ENCODE data around the gene ARHGDIA.

Gene ARHGDIA

GRCh38 chr17:81902023-81902652 lies 31.0 kb upstream of the ARHGDIA start, which contains the start of gene NPB:
Gene NPB, plus strand, starts transcription at chr17:81902238. Its CDS starts 40 bp downstream, at chr17:81902278.
- Mint-ChIP-seq H3K27me3 (ENCODE audit: low read depth) (peaks cover 6% of the 10 kb centered on the region), H3K4me3 (no peak within 1 kb of the TSS), H3K9me3 (no peaks in the 10 kb centered on the region), H3K27ac (no peak within 1 kb of the TSS), H3K36me3 (ENCODE audit: low read depth) (peaks cover 22% of the 10 kb centered on the region), H3K4me1 (ENCODE audit: low read depth) (peaks cover 2% of the 10 kb centered on the region)
- no peak for DNase-seq (ENCODE audit: low spot score)

DNA sequence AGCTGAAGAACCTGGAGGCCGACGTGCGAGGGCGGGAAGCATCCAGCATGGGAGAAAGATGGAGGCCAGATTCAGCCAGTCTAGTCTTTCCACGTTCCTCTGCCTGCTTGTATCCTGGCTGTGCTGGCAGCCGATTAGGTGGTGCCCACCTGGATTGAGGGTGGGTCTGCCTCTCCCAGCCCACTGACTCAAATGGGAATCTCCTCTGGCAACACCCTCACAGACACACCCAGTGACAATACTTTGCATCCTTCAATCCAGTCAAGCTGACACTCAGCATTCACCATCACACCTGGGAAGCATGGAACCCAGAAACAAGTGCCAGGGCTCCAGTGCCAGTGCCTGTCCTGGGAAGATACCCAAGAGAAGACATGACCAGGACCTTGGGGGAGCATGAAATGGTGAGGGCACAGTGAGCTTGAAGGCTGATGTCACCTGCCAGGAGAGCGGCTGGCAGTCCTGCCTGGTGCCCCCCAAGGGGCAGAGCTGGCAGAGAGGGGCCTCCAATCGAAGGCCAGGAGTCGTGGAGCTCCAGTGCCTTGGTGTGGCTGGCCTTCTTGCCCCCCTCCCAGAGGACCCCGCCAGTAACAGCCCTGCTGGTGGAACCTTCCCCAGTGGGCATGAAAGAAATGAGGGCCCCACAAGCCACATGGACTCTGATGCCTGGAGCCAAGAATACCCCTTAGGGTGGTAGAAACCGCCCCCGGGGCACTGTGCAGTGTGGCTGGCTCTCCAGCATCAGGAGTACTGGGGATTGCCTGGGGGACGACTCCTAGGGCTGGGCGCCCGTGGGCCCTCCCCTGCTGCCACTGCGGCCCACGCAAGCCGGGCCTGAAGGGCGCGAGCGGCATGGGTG lies 30.3 kb upstream of the ARHGDIA start:
- H3K27ac Mint-ChIP-seq, result no peak overlapping the region
- H3K9me3 Mint-ChIP-seq, result no peaks in the 10 kb centered on the region
- H3K4me1 Mint-ChIP-seq (ENCODE audit: low read depth), result peaks cover 2% of the 10 kb centered on the region
- H3K36me3 Mint-ChIP-seq (ENCODE audit: low read depth), result peaks cover 17% of the 10 kb centered on the region
- no peak for DNase-seq (ENCODE audit: low spot score)
- H3K4me3 Mint-ChIP-seq, result peak overlapping the region; percentile 32
- H3K27me3 Mint-ChIP-seq (ENCODE audit: low read depth), result peaks cover 6% of the 10 kb centered on the region

DNA sequence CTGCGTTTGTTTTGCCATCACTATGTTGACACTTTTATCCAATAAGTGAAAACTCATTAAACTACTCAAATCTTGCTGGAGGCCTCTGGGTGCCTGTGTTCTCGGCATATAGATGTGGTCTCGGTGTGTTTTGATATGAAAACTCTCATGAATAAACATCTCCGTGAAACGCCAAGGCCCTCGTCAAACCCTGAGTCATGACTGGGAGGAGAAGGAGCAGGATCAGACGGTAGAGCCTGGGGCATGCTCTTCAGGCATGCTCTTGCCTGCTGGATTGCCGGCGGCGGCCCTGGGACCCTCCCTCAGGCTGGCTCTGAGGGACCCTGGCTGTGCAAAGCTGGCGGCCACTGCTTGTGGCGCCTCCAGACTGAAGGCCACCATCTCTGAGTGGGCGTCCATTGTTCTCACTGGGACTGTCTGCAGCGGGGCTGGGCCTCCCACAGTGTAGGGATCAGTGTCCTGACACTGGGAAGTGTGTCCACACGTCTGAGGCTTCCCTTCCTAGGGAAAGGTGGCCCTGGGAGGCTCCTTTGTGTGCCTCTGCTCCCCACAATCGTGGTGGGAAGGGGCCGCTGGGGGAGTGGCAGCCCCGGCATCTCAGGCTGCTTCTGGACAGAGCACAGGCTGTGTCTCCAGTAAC lies 29.2 kb upstream of the ARHGDIA start:
- peaks cover 6% of the 10 kb centered on the region for H3K27me3 Mint-ChIP-seq (ENCODE audit: low read depth)
- DNase-seq (ENCODE audit: low spot score), result no peak
- peaks cover 2% of the 10 kb centered on the region for H3K4me1 Mint-ChIP-seq (ENCODE audit: low read depth)
- no peak overlapping the region for H3K4me3 Mint-ChIP-seq
- H3K9me3 Mint-ChIP-seq, result no peaks in the 10 kb centered on the region
- H3K36me3 Mint-ChIP-seq (ENCODE audit: low read depth), result peaks cover 21% of the 10 kb centered on the region
- no peak overlapping the region for H3K27ac Mint-ChIP-seq

DNA sequence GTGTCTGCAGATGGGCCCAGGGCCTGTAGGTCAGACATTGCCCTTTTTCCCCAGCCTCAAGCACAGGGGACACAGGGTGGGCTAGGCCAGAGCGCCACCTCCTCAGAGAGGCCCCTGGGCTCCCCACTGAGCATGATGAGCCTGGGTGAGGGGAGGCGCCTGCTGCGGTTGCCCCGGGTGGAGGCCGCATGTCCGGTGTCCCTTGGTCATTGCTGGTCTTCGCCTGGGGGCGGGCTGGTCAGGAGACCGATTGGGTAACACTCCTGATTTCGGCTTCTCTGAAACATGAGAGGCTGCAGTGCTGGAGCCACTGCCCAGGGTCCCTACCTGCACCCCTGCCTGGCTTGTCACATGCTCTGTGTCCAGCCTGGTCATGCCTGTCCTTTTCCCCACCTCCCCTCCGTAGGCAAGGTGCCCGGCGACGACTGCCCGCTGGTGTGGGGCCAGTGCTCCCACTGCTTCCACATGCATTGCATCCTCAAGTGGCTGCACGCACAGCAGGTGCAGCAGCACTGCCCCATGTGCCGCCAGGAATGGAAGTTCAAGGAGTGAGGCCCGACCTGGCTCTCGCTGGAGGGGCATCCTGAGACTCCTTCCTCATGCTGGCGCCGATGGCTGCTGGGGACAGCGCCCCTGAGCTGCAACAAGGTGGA lies 28.5 kb upstream of the ARHGDIA start:
- H3K9me3 Mint-ChIP-seq, result no peaks in the 10 kb centered on the region
- H3K27ac Mint-ChIP-seq, result no peak overlapping the region
- peaks cover 2% of the 10 kb centered on the region for H3K4me1 Mint-ChIP-seq (ENCODE audit: low read depth)
- H3K4me3 Mint-ChIP-seq, result no peak overlapping the region
- H3K36me3 Mint-ChIP-seq (ENCODE audit: low read depth), result peaks cover 22% of the 10 kb centered on the region
- peaks cover 6% of the 10 kb centered on the region for H3K27me3 Mint-ChIP-seq (ENCODE audit: low read depth)
- DNase-seq (ENCODE audit: low spot score), result no peak

GRCh38 chr17:81898885-81899284 lies 27.7 kb upstream of the ARHGDIA start:
- Mint-ChIP-seq H3K27ac (no peak overlapping the region), H3K9me3 (no peaks in the 10 kb centered on the region), H3K27me3 (ENCODE audit: low read depth) (peaks cover 6% of the 10 kb centered on the region), H3K4me1 (ENCODE audit: low read depth) (peaks cover 2% of the 10 kb centered on the region), H3K36me3 (ENCODE audit: low read depth) (peaks cover 22% of the 10 kb centered on the region), H3K4me3 (no peak overlapping the region)
- DNase-seq (ENCODE audit: low spot score), result no peak

DNA sequence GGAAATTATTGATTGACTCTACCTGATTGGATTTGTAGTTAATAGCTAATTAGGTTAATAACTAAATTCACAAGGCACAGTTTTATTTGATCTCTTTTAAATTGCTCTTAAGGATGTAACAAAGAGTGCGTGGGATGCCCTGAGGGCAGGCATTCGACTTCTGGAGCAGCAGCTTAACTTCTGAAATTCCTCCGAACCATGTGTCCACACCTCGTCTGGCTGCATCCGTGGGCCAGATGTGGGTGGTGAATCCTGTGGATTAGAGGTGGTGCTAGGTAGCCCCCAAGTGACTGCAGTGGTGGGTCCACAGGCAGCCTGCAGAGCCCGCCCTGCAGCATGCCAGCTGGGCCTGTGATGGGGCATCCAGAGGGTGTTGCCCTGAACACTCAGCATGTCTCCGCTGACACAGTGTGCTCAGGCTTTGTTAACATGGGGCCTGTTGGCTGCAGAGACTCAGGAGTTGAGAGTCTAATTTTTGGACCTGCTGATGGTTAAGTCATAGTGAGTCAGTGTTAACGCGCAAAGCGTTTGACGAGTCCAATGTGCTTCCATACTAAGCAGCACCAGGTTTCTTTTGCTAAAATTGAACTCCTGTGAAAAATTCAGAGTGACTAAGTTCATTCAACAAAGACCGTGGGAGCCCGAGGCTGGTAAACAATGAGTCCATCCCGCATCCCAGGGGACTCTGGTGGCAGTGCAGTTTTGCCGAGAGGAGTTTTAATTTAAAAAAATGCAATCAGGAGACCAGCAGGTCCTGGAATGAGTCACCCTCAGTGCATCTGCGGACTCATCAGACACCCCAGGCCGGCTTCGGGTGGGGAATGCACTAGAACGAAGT lies 27.1 kb upstream of the ARHGDIA start:
- DNase-seq (ENCODE audit: low spot score), result no peak
- H3K27ac Mint-ChIP-seq, result no peak overlapping the region
- peaks cover 2% of the 10 kb centered on the region for H3K4me1 Mint-ChIP-seq (ENCODE audit: low read depth)
- H3K4me3 Mint-ChIP-seq, result no peak overlapping the region
- peaks cover 18% of the 10 kb centered on the region for H3K36me3 Mint-ChIP-seq (ENCODE audit: low read depth)
- H3K9me3 Mint-ChIP-seq, result no peaks in the 10 kb centered on the region
- H3K27me3 Mint-ChIP-seq (ENCODE audit: low read depth), result peaks cover 6% of the 10 kb centered on the region

GRCh38 chr17:81895400-81895799 lies 24.3 kb upstream of the ARHGDIA start:
- no peak overlapping the region for H3K4me3 Mint-ChIP-seq
- H3K27me3 Mint-ChIP-seq (ENCODE audit: low read depth), result no peaks in the 10 kb centered on the region
- H3K9me3 Mint-ChIP-seq, result no peaks in the 10 kb centered on the region
- H3K36me3 Mint-ChIP-seq (ENCODE audit: low read depth), result peaks cover 15% of the 10 kb centered on the region
- no peak for DNase-seq (ENCODE audit: low spot score)
- peak overlapping the region; percentile 7 for H3K27ac Mint-ChIP-seq
- H3K4me1 Mint-ChIP-seq (ENCODE audit: low read depth), result peaks cover 2% of the 10 kb centered on the region

DNA sequence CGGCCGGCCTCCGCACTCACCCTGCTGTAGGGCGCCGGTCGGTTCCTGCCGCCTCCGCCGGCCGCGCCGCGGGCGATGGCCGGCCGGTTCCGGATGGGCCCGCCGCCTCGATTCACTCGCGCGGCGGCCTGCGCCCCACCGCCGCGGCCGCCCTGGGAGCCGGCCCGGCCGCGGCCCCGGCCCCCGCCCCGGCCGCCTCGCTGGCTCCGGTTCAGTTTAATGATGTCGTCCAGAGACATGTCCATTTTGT lies 20.1 kb upstream of the ARHGDIA start:
- peak overlapping the region; percentile 96 for H3K4me3 Mint-ChIP-seq
- H3K9me3 Mint-ChIP-seq, result no peaks in the 10 kb centered on the region
- H3K27ac Mint-ChIP-seq, result peak overlapping the region; percentile 99
- DNase-seq (ENCODE audit: low spot score), result no peak
- H3K36me3 Mint-ChIP-seq (ENCODE audit: low read depth), result peaks cover 42% of the 10 kb centered on the region
- no peaks in the 10 kb centered on the region for H3K27me3 Mint-ChIP-seq (ENCODE audit: low read depth)
- H3K4me1 Mint-ChIP-seq (ENCODE audit: low read depth), result peaks cover 5% of the 10 kb centered on the region

- peaks cover 47% of the 10 kb centered on the region for H3K36me3 Mint-ChIP-seq (ENCODE audit: low read depth)
- H3K4me3 Mint-ChIP-seq, result peak overlapping the region; percentile 90
Observed at GRCh38 chr17:81890447-81891302, 19.5 kb upstream of the ARHGDIA start.

DNA sequence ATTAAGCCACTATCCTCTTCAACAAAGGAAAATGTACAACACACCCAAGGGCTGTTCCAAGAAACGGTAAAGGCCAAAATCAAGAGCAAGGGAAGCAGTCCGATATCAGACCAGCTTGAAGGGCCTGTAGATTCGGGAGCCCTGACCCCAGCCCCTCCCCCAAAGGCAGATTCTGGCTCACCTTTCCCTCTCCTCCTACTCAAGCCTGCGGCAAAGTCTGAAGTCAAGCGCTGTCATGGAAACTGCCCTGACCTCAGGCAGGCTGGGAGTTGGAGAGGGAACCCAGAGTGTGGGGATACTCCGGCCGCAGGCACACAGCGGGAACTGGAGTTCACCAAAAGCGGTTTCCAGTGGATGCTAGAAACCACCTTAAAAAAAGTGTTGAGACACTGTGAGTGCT lies 18.5 kb upstream of the ARHGDIA start:
- DNase-seq (ENCODE audit: low spot score), result no peak
- Mint-ChIP-seq H3K4me1 (ENCODE audit: low read depth) (peaks cover 5% of the 10 kb centered on the region), H3K27me3 (ENCODE audit: low read depth) (no peaks in the 10 kb centered on the region), H3K4me3 (peak overlapping the region; percentile 90), H3K27ac (peak overlapping the region; percentile 95), H3K36me3 (ENCODE audit: low read depth) (peaks cover 52% of the 10 kb centered on the region), H3K9me3 (no peaks in the 10 kb centered on the region)

More at GRCh38 chr17:81890447-81891302, 19.5 kb upstream of the ARHGDIA start:
- H3K9me3 Mint-ChIP-seq, result no peaks in the 10 kb centered on the region
- DNase-seq (ENCODE audit: low spot score), result no peak
- H3K4me1 Mint-ChIP-seq (ENCODE audit: low read depth), result peaks cover 5% of the 10 kb centered on the region
- H3K27ac Mint-ChIP-seq, result peak overlapping the region; percentile 95
- no peaks in the 10 kb centered on the region for H3K27me3 Mint-ChIP-seq (ENCODE audit: low read depth)

DNA sequence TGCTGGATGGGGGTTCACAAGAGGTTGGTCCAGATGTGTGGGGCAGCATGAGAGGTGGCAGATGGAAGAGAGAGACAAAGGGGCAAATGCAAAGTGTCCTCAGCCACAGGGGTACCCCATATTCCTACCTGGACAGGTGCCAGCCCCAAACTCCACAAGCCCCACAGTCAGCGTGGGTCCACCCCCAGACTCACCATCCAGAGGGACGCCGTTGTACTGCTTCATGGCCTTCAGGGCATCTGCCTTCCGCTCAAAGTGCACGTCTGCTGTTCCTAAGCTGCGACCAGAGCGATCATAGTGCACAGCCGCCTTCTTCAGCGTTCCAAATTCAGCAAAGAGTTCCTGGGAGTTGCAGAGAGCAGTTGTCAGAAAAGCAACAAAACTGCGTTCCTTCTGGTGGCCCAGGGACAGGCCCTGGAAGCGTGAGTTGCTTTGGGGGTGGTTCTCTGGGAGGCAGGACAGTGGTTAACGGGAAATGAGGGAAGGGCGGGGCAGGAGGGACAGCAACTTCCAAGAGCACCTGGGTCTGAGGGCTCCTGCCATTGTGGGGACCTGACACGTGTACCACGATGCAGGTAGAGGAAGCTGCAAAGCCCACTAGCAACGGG lies 18.0 kb upstream of the ARHGDIA start:
- Mint-ChIP-seq H3K4me1 (ENCODE audit: low read depth) (peaks cover 5% of the 10 kb centered on the region), H3K9me3 (no peaks in the 10 kb centered on the region), H3K4me3 (peak overlapping the region; percentile 68), H3K36me3 (ENCODE audit: low read depth) (peaks cover 55% of the 10 kb centered on the region), H3K27me3 (ENCODE audit: low read depth) (no peaks in the 10 kb centered on the region), H3K27ac (peak overlapping the region; percentile 79)
- DNase-seq (ENCODE audit: low spot score), result no peak

Data from T-helper 2 cell treated with Interferon-gamma antibody and Interleukin-4, amounts not matched to agents 5 μg/mL and 100 μg/mL, for 36 hours (primary cell).